DMS153 treated with DMSO at 0.1 percent for 48 hours (cell line): ENCODE results near the gene CCDC54.

Source experiments
- DNase-seq: peaks from one replicate; lab custom pipeline; 2025; ENCODE audit not compliant: unreplicated experiment; lab: John Stamatoyannopoulos, UW

Gene CCDC54

GRCh38 chr3:107392549-107393165, 15.4 kb downstream of the CCDC54 start:
- DNase-seq: no peak

GRCh38 chr3:107394502-107394901, 17.3 kb downstream of the CCDC54 start:
- DNase-seq: no peak

GRCh38 chr3:107395066-107395465, 17.8 kb downstream of the CCDC54 start:
- no peak for DNase-seq

- no peak for DNase-seq
These were observed 24.1 kb downstream of the CCDC54 start for GRCh38 chr3:107401301-107401700.

GRCh38 chr3:107402214-107402613, 25.0 kb downstream of the CCDC54 start:
- no peak for DNase-seq

GRCh38 chr3:107404727-107405469, 27.7 kb downstream of the CCDC54 start:
- DNase-seq: no peak

- no peak for DNase-seq
These were observed 30.1 kb downstream of the CCDC54 start for GRCh38 chr3:107407355-107407754.

GRCh38 chr3:107408513-107408912, 31.3 kb downstream of the CCDC54 start:
- DNase-seq: no peak

- no peak for DNase-seq
These were observed 32.1 kb downstream of the CCDC54 start for GRCh38 chr3:107409365-107409764.

- no peak for DNase-seq
These were observed 33.4 kb downstream of the CCDC54 start for GRCh38 chr3:107410606-107411005.

- DNase-seq: no peak
These were observed 33.8 kb downstream of the CCDC54 start for GRCh38 chr3:107411056-107411455.

- DNase-seq: no peak
These were observed 34.5 kb downstream of the CCDC54 start for GRCh38 chr3:107411779-107412178.

- DNase-seq: no peak
These were observed 35.1 kb downstream of the CCDC54 start for GRCh38 chr3:107412376-107412775.

- no peak for DNase-seq
These were observed 36.0 kb downstream of the CCDC54 start for GRCh38 chr3:107413264-107413663.

- DNase-seq: no peak
These were observed 37.2 kb downstream of the CCDC54 start for GRCh38 chr3:107414325-107414964.

GRCh38 chr3:107416138-107416537, 38.9 kb downstream of the CCDC54 start:
- DNase-seq: no peak

GRCh38 chr3:107416886-107417285, 39.6 kb downstream of the CCDC54 start:
- no peak for DNase-seq

- DNase-seq: peak; percentile 29
These were observed 44.0 kb downstream of the CCDC54 start for GRCh38 chr3:107421170-107421792.

- DNase-seq: no peak
These were observed 44.6 kb downstream of the CCDC54 start for GRCh38 chr3:107421881-107422280.

- DNase-seq: no peak
These were observed 47.8 kb downstream of the CCDC54 start for GRCh38 chr3:107425033-107425432.

GRCh38 chr3:107426223-107426622, 49.0 kb downstream of the CCDC54 start:
- no peak for DNase-seq
